Measurements from ENCODE around the gene POLG. TPM values are rescaled to one million over a fixed set of nuclear protein-coding genes. Genes with fewer than 3 reads are reported as not detected.
A peak's percentile ranks its signal among the peaks of the same experiment; 100 is the strongest.

POLG gene
- total and polyA plus RNA-seq, 2 of the 13 experiments (the other 11 are each of a cell fraction or from before 2014, with no cell fraction given): 26.6 to 35.5 TPM

- no peak for TF ChIP-seq CREB1 (IDR thresholded peaks at IDR 0.05)
- no peak for TF ChIP-seq CREB1 (CRISPR knock-in tag; IDR thresholded peaks at IDR 0.05)
- no peak for TF ChIP-seq SRSF4 (IDR thresholded peaks at IDR 0.05; ENCODE audit: low read depth, low read length, poor library complexity, severe bottlenecking)
- TF ChIP-seq ZNF737 (CRISPR knock-in tag; IDR thresholded peaks at IDR 0.05; ENCODE audit: borderline replicate concordance): no peak
Observed at GRCh38 chr15:89320200-89320599, 14.4 kb downstream of the POLG start (continued).

GRCh38 chr15:89319678-89320077 is 14.9 kb downstream of the POLG start:
- in situ Hi-C loops (cut with HindIII; ENCODE audit: extremely low pct_ligation_motif_present, low pct_unique_long_range_greater_than_20kb): no loop called here
- Histone ChIP-seq H3K4me3 (replicated peaks in 1 of 3; ENCODE audit: insufficient read depth in 1 of 3, low read depth in 2 of 3, low read length in 3 of 3) (no peak overlapping the region), H4K20me1 (ENCODE audit: insufficient read depth, low read length) (peaks cover 3% of the 10 kb centered on the region), H2AFZ (ENCODE audit: low read length) (no peak overlapping the region), H3K27ac (ENCODE audit: extremely low read length, insufficient read depth, low read length) (no peak overlapping the region), H3K9me3 (ENCODE audit: low read length) (no peaks in the 10 kb centered on the region), H3K27me3 (ENCODE audit: control insufficient read depth in 1 of 2, insufficient read depth in 2 of 2, low read length in 2 of 2) (no peaks in the 10 kb centered on the region), H3K9ac (ENCODE audit: insufficient read depth, low read depth, low read length) (no peak overlapping the region), H3K4me1 (ENCODE audit: insufficient read depth, low read length) (peaks cover 44% of the 10 kb centered on the region), H3K36me3 (replicated peaks in 1 of 2; ENCODE audit: control insufficient read depth in 1 of 2, insufficient read depth in 2 of 2, low read length in 2 of 2) (peaks cover 48 to 80% of the 10 kb centered on the region in 2 experiments), H3K4me2 (ENCODE audit: low read depth, low read length) (no peak overlapping the region), H3K79me2 (ENCODE audit: insufficient read depth, low read length) (peaks cover 2% of the 10 kb centered on the region)
- WGBS (ENCODE audit: low lambda C conversion rate): 99% methylated on average over 8 of the region's 9 CpGs
- ATAC-seq (no peak), FAIRE-seq (no peak), DNase-seq (ENCODE audit: low spot score) (no peak)
- TF ChIP-seq POLR2A (IDR thresholded peaks at IDR 0.05; ENCODE audit: insufficient read depth in 1 of 2, low read depth in 2 of 2, low read length in 2 of 2) (peak in 1 of 2 experiments; percentile 18; a peak in 1 of 4 replicates), ATF2 (CRISPR knock-in tag; IDR thresholded peaks at IDR 0.05) (no peak)
- BruUV-seq (replicated peaks): no TSS peak
- intact Hi-C loops (cut with micrococcal nuclease; ENCODE audit: unreplicated experiment): no loop called here
- CTCF ChIA-PET (ENCODE audit: low intra/inter-chr PET ratio, low total read pairs): no interaction called here
- POLR2A ChIA-PET: no interaction called here

GRCh38 chr15:89317186-89317720 is 17.4 kb downstream of the POLG start:
- Histone ChIP-seq H3K36me3 (replicated peaks in 1 of 2; ENCODE audit: control insufficient read depth in 1 of 2, insufficient read depth in 2 of 2, low read length in 2 of 2) (peaks cover 29 to 60% of the 10 kb centered on the region in 2 experiments), H3K27ac (ENCODE audit: extremely low read length, insufficient read depth, low read length) (no peak overlapping the region), H3K4me1 (ENCODE audit: insufficient read depth, low read length) (peaks cover 54% of the 10 kb centered on the region), H3K4me2 (ENCODE audit: low read depth, low read length) (no peak overlapping the region), H3K9me3 (ENCODE audit: low read length) (no peaks in the 10 kb centered on the region), H3K9ac (ENCODE audit: insufficient read depth, low read depth, low read length) (no peak overlapping the region), H2AFZ (ENCODE audit: low read length) (no peak overlapping the region), H3K4me3 (replicated peaks in 1 of 3; ENCODE audit: insufficient read depth in 1 of 3, low read depth in 2 of 3, low read length in 3 of 3) (no peak overlapping the region), H3K27me3 (ENCODE audit: control insufficient read depth in 1 of 2, insufficient read depth in 2 of 2, low read length in 2 of 2) (no peaks in the 10 kb centered on the region), H3K79me2 (ENCODE audit: insufficient read depth, low read length) (peaks cover 2% of the 10 kb centered on the region), H4K20me1 (ENCODE audit: insufficient read depth, low read length) (peaks cover 3% of the 10 kb centered on the region)
- DNase-seq (ENCODE audit: low spot score) (no peak), FAIRE-seq (no peak), ATAC-seq (no peak)
- ChIA-PET CTCF (ENCODE audit: low intra/inter-chr PET ratio, low total read pairs) (no interaction called here), POLR2A (no interaction called here)
- intact Hi-C loops (cut with micrococcal nuclease; ENCODE audit: unreplicated experiment): no loop called here
- TF ChIP-seq BRF2 (CRISPR knock-in tag; IDR thresholded peaks at IDR 0.05) (no peak), ZHX1 (CRISPR knock-in tag; IDR thresholded peaks at IDR 0.05; ENCODE audit: low read depth) (no peak)
- WGBS (ENCODE audit: low lambda C conversion rate): 100% methylated on average over 4 of the region's 4 CpGs
- in situ Hi-C loops (cut with HindIII; ENCODE audit: extremely low pct_ligation_motif_present, low pct_unique_long_range_greater_than_20kb): no loop called here
- TSS peak; percentile 7 for BruUV-seq (replicated peaks)

Measured in HepG2 (cell line).